ENCODE data around the gene SNCAIP.
"Not testable (repeated sequence)": the region's sequence is repeated elsewhere in the genome, so short reads cannot be mapped to it uniquely, and the experiment has no call there.

The SNCAIP gene

DNA sequence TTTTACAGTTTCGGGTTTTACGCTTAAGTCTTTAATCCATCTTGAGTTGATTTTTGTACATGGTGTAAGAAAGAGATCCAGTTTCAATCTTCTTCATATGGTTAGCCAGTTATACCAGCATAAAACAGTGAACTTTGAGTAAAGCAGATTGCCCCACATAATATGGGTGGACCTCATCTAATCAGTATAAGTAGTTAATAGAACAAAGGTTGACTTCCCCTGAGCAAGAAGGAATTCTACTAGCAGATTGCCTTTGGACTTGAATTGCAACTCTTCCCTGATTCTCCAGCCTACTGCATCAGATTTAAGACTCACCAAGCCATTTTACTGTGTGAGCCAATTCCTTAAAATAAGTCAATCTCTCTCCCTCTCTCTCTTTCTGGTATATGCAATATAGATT, 173.2 kb downstream of the SNCAIP start:
- POLR2A ChIA-PET: no interaction called here

DNA sequence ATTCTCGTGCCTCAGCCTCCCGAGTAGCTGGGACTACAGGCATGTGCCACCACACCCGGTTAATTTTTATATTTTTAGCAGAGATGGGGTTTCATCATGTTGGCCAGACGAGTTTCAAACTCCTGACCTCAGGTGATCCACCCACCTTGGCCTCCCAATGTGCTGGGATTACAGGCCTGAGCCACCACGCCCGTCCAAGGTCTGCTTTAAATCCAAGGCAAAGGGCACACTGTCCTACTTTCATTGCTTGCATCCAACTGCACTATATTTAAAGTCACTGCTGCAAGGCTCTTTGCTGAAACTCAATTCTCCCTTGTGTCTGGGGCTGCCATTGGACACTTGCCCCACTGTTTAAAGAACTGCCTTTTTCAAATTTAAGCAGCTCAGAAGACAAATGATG, 174.6 kb downstream of the SNCAIP start:
- CTCF ChIA-PET; POLR2A ChIA-PET; DNase-seq (ENCODE audit: extremely low spot score): not testable (repeated sequence)

More for the DNA sequence above, 173.2 kb downstream of the SNCAIP start:
- DNase-seq (ENCODE audit: extremely low spot score): no peak
- TF ChIP-seq, protein P1, sequence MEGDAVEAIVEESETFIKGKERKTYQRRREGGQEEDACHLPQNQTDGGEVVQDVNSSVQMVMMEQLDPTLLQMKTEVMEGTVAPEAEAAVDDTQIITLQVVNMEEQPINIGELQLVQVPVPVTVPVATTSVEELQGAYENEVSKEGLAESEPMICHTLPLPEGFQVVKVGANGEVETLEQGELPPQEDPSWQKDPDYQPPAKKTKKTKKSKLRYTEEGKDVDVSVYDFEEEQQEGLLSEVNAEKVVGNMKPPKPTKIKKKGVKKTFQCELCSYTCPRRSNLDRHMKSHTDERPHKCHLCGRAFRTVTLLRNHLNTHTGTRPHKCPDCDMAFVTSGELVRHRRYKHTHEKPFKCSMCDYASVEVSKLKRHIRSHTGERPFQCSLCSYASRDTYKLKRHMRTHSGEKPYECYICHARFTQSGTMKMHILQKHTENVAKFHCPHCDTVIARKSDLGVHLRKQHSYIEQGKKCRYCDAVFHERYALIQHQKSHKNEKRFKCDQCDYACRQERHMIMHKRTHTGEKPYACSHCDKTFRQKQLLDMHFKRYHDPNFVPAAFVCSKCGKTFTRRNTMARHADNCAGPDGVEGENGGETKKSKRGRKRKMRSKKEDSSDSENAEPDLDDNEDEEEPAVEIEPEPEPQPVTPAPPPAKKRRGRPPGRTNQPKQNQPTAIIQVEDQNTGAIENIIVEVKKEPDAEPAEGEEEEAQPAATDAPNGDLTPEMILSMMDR (IDR thresholded peaks at IDR 0.05; ENCODE audit: control extremely low read depth, extremely low read depth, low read depth, missing control alignments): no peak
- CTCF ChIA-PET: no interaction called here

DNA sequence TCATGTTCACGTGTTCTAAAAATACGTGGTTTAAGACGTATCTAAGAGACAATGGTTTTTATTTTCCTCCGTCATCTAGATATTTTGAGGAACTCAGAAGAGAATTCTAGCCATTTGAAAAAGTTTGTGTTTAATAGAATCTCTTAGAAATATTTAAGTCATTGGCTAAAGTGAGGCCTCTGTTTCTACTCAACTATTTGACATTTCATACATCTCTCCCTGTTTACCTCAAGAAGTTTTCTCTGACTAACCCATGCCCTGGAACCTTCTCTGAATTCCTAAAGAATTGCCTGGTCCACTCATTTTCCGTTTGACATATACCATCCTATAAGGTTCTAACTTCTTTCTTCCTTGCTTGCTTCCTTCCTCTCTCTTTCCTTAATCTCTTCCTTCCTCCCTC, 178.7 kb downstream of the SNCAIP start:
- DNase-seq (ENCODE audit: extremely low spot score): no peak
- TF ChIP-seq, protein P1 (IDR thresholded peaks at IDR 0.05; ENCODE audit: control extremely low read depth, extremely low read depth, low read depth, missing control alignments): no peak
- ChIA-PET CTCF (no interaction called here), POLR2A (no interaction called here)

DNA sequence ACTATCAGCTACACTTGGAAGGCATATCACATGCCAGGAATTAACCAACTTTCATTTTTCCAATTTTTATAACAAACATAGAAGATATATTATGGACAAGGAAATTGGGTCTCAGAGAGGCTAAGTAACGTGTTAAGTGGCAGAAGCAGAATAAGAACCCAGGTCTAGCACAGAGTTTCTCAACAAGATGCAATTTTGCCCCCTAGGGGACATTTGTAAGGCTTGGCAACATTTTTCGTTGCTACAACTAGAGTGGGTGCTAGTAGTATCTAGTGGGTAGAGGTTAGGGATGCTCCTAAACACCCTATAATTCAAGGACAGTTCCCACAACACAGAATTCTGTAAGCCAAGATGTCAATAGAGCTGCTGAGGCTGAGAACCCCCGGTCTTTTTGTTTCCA, 180.6 kb downstream of the SNCAIP start:
- CTCF ChIA-PET: interaction anchor here (1.0 to 1.4 kb wide), 4 partner anchors 14 to 297 kb away, joined by 3 to 5 read pairs (median 4); no protein-coding TSS in a partner anchor
- POLR2A ChIA-PET: no interaction called here
- TF ChIP-seq, protein P1 (IDR thresholded peaks at IDR 0.05; ENCODE audit: control extremely low read depth, extremely low read depth, low read depth, missing control alignments): peak; percentile 17
- DNase-seq (ENCODE audit: extremely low spot score): no peak

DNA sequence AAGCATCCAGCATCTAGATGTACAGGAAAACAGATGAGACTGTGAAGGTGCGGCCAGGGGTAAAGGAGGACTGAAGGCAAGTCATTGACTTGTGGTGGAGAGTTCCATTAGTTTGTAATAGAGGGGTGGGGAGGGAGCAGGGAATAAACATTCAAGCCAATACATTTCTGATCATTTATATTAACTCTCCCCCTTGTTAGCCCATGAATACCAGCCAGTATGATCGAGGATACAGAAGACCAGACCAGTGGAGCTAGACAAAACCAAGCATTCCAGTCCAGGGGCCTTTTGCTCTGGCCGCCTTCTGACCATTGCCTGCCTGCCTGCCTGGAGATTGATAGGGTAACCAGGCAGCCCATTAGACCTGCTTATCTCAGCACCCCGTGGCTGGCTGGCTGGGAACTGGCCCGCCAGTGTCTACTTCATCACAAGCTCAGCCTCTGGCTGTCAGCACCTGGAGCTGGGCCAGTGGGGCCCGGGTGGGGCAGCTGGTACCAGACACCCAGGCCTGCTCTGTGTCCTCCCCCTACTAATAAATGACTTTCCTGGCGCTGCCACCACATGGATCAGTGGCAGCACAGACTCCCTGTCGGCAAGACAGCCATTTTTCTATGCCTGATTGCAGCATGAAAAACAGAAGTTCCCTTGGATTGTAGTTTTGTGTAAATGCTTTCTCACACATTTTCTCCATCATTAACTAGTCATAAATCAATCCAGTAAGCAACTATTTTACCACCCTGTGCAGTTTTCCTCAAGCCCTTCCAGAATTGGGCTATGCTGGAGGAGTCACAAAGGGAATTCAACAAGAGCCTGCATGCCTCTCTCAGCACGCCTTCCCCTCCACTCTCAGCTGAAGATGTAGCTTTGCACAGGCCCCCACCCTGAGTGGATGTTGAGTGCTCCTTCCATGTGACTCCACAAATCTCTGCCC, 181.3 kb downstream of the SNCAIP start:
- TF ChIP-seq, protein P1 (IDR thresholded peaks at IDR 0.05; ENCODE audit: control extremely low read depth, extremely low read depth, low read depth, missing control alignments): no peak
- ChIA-PET POLR2A (no interaction called here), CTCF (interaction anchor here (0.8 to 1.5 kb wide), 4 partner anchors 13 to 351 kb away, joined by 3 to 5 read pairs (median 4); no protein-coding TSS in a partner anchor)
- DNase-seq (ENCODE audit: extremely low spot score): no peak

DNA sequence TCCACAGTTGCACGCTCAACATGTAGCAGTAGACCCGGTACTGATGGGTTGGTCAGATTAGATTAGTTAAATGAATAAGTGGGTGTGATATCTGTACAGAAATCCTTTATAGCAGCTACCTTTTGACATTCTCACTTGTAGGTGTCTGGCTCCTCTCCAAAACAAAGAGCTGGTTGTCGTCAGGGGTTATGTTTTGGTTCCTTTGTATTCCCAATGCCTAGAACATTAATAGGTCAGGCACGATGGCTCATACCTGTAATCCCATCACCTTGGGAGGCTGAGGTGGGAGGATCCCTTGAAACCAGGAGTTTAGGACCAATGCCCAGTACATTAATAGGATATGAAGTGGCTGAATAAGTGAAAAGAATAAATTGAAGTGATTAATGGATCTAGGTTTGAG, 182.1 kb downstream of the SNCAIP start:
- DNase-seq (ENCODE audit: extremely low spot score): no peak
- ChIA-PET POLR2A (no interaction called here), CTCF (interaction anchor here (1.0 to 1.5 kb wide), 3 partner anchors 77 to 299 kb away, joined by 3 to 5 read pairs (median 3); no protein-coding TSS in a partner anchor)
- TF ChIP-seq, protein P1 (IDR thresholded peaks at IDR 0.05; ENCODE audit: control extremely low read depth, extremely low read depth, low read depth, missing control alignments): no peak

DNA sequence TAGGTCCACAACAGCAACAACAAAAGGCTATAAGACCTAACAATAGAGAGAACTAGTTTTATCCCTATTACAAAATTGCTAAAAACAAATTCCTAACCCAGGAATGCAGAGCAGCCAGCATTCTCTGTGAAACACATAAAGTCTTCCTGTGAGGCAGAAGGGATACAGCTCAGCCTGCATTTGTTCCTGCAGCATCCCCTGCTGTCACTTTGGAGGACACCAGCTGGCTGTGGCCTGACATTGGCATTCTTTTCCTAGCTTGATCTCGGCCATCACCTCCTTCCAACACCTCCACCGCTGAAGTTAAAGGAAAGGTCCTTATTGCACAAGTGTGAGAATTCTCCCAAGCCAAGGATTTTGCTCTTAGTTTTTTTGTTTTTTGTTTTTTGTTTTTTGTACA, 186.1 kb downstream of the SNCAIP start:
- TF ChIP-seq, protein P1 (IDR thresholded peaks at IDR 0.05; ENCODE audit: control extremely low read depth, extremely low read depth, low read depth, missing control alignments): no peak
- DNase-seq (ENCODE audit: extremely low spot score): no peak
- ChIA-PET POLR2A (no interaction called here), CTCF (no interaction called here)

Data from GM10248 (cell line).